ENCODE data around the gene RECK. TPM values are rescaled to one million over a fixed set of nuclear protein-coding genes. Genes with fewer than 3 reads are reported as not detected.

RECK gene
- total RNA-seq, 1 donor from 2014 or later: 15.1 TPM

- no peaks in the 10 kb centered on the region for H3K9me3 Mint-ChIP-seq
- no peak for DNase-seq (ENCODE audit: low spot score in 2 of 2, unreplicated experiment in 2 of 2)
- H3K36me3 Mint-ChIP-seq: no peaks in the 10 kb centered on the region
- no peak overlapping the region for H3K4me3 Mint-ChIP-seq
- H3K27ac Mint-ChIP-seq: no peak overlapping the region
- TF ChIP-seq CTCF (IDR thresholded peaks at IDR 0.05; ENCODE audit: unreplicated experiment): no peak
- peaks cover 6% of the 10 kb centered on the region for H3K27me3 Mint-ChIP-seq (ENCODE audit: low read depth)
- peaks cover 7% of the 10 kb centered on the region for H3K4me1 Mint-ChIP-seq
Measured at GRCh38 chr9:36018891-36019720, 17.6 kb upstream of the RECK start.

- no peaks in the 10 kb centered on the region for H3K36me3 Mint-ChIP-seq
- no peak overlapping the region for H3K4me3 Mint-ChIP-seq
- peaks cover 7% of the 10 kb centered on the region for H3K4me1 Mint-ChIP-seq
- no peaks in the 10 kb centered on the region for H3K27me3 Mint-ChIP-seq (ENCODE audit: low read depth)
- H3K27ac Mint-ChIP-seq: no peak overlapping the region
- DNase-seq (ENCODE audit: low spot score in 2 of 2, unreplicated experiment in 2 of 2): no peak
- TF ChIP-seq CTCF (IDR thresholded peaks at IDR 0.05; ENCODE audit: unreplicated experiment): no peak
- H3K9me3 Mint-ChIP-seq: peaks cover 4% of the 10 kb centered on the region
Measured at GRCh38 chr9:36021968-36022367, 14.7 kb upstream of the RECK start.

GRCh38 chr9:36023260-36024048, 13.3 kb upstream of the RECK start:
- Mint-ChIP-seq H3K9me3 (peaks cover 4% of the 10 kb centered on the region), H3K36me3 (no peaks in the 10 kb centered on the region), H3K4me3 (no peak overlapping the region), H3K4me1 (peaks cover 7% of the 10 kb centered on the region), H3K27me3 (ENCODE audit: low read depth) (no peaks in the 10 kb centered on the region), H3K27ac (no peak overlapping the region)
- peak in 1 of 2 experiments; percentile 66 for DNase-seq (ENCODE audit: low spot score in 2 of 2, unreplicated experiment in 2 of 2)
- TF ChIP-seq CTCF (IDR thresholded peaks at IDR 0.05; ENCODE audit: unreplicated experiment): peak; percentile 88

- H3K4me3 Mint-ChIP-seq: no peak overlapping the region
- peaks cover 4% of the 10 kb centered on the region for H3K9me3 Mint-ChIP-seq
- no peak for TF ChIP-seq CTCF (IDR thresholded peaks at IDR 0.05; ENCODE audit: unreplicated experiment)
- H3K27me3 Mint-ChIP-seq (ENCODE audit: low read depth): peaks cover 5% of the 10 kb centered on the region
- no peaks in the 10 kb centered on the region for H3K36me3 Mint-ChIP-seq
- no peak overlapping the region for H3K27ac Mint-ChIP-seq
- no peak for DNase-seq (ENCODE audit: low spot score in 2 of 2, unreplicated experiment in 2 of 2)
- peaks cover 2% of the 10 kb centered on the region for H3K4me1 Mint-ChIP-seq
Measured at GRCh38 chr9:36025746-36026145, 11.0 kb upstream of the RECK start.

GRCh38 chr9:36029202-36029601, 7.5 kb upstream of the RECK start:
- Mint-ChIP-seq H3K27ac (no peak overlapping the region), H3K9me3 (peaks cover 4% of the 10 kb centered on the region), H3K27me3 (ENCODE audit: low read depth) (peaks cover 16% of the 10 kb centered on the region), H3K4me1 (no peaks in the 10 kb centered on the region), H3K36me3 (no peaks in the 10 kb centered on the region), H3K4me3 (no peak overlapping the region)
- no peak for TF ChIP-seq CTCF (IDR thresholded peaks at IDR 0.05; ENCODE audit: unreplicated experiment)
- no peak for DNase-seq (ENCODE audit: low spot score in 2 of 2, unreplicated experiment in 2 of 2)
